Measurements from ENCODE around the gene ZNF560.

The ZNF560 gene

DNA sequence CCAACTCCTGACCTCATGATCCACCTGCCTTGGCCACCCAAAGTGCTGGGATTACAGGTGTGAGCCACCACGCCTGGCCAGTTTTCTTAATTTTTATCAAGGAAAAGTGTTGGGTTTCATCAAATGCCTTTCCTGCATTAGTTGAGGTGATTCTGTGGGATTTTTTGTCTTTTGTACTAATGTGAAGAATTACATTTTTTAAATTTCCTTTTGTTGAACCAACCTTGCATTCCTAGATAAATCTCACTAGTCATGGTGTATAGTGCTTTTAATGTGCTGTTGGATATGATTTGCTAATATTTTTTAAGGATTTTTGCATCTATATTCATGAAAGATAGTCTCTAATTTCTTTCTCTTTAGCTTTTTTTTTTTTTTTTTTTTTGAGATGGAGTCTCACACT lies 2.4 kb upstream of the ZNF560 start:
- H3K4me1 ChIP-seq (ENCODE audit: insufficient read depth, poor library complexity, severe bottlenecking) = no peaks in the 10 kb centered on the region
- H3K9me3 ChIP-seq (ENCODE audit: severe bottlenecking) = peaks cover 7% of the 10 kb centered on the region
- DNase-seq (ENCODE audit: low spot score) (no peak), ATAC-seq (ENCODE audit: low read depth) (no peak)
- H3K36me3 ChIP-seq (ENCODE audit: low read depth) = no peaks in the 10 kb centered on the region
- no peak overlapping the region for H3K27ac ChIP-seq (ENCODE audit: poor library complexity, severe bottlenecking)
- no peaks in the 10 kb centered on the region for H3K27me3 ChIP-seq (ENCODE audit: insufficient read depth, poor library complexity, severe bottlenecking)
- H3K4me3 ChIP-seq (ENCODE audit: severe bottlenecking) = no peak overlapping the region
- TF ChIP-seq, protein P1, sequence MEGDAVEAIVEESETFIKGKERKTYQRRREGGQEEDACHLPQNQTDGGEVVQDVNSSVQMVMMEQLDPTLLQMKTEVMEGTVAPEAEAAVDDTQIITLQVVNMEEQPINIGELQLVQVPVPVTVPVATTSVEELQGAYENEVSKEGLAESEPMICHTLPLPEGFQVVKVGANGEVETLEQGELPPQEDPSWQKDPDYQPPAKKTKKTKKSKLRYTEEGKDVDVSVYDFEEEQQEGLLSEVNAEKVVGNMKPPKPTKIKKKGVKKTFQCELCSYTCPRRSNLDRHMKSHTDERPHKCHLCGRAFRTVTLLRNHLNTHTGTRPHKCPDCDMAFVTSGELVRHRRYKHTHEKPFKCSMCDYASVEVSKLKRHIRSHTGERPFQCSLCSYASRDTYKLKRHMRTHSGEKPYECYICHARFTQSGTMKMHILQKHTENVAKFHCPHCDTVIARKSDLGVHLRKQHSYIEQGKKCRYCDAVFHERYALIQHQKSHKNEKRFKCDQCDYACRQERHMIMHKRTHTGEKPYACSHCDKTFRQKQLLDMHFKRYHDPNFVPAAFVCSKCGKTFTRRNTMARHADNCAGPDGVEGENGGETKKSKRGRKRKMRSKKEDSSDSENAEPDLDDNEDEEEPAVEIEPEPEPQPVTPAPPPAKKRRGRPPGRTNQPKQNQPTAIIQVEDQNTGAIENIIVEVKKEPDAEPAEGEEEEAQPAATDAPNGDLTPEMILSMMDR (IDR thresholded peaks at IDR 0.05; ENCODE audit: poor library complexity, severe bottlenecking) = no peak

DNA sequence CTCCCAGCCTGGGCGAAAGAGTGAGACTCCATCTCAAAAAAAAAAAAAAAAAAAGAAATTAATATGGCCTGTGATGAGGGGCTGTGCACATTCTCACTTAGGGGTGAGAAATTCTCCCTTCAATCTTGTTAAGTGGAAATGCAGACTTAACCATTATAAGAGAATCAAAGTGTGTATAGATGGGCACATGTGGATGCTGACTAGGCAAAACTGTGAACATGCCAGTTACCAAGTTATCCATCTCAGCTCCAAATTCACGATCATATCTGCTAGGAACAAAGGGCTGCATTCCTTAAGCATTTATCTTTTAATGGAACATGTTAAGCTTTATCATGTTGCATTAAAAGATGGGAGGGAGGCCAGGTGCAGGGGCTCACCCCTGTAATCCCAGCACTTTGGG lies 4.3 kb downstream of the ZNF560 start:
- DNase-seq (ENCODE audit: low spot score) (no peak), ATAC-seq (ENCODE audit: low read depth) (no peak)
- Histone ChIP-seq H3K4me1 (ENCODE audit: insufficient read depth, poor library complexity, severe bottlenecking) (no peaks in the 10 kb centered on the region), H3K36me3 (ENCODE audit: low read depth) (no peaks in the 10 kb centered on the region), H3K9me3 (ENCODE audit: severe bottlenecking) (no peaks in the 10 kb centered on the region), H3K27me3 (ENCODE audit: insufficient read depth, poor library complexity, severe bottlenecking) (no peaks in the 10 kb centered on the region), H3K27ac (ENCODE audit: poor library complexity, severe bottlenecking) (no peak overlapping the region), H3K4me3 (ENCODE audit: severe bottlenecking) (no peak overlapping the region)
- TF ChIP-seq, protein P1 (IDR thresholded peaks at IDR 0.05; ENCODE audit: poor library complexity, severe bottlenecking) = no peak

DNA sequence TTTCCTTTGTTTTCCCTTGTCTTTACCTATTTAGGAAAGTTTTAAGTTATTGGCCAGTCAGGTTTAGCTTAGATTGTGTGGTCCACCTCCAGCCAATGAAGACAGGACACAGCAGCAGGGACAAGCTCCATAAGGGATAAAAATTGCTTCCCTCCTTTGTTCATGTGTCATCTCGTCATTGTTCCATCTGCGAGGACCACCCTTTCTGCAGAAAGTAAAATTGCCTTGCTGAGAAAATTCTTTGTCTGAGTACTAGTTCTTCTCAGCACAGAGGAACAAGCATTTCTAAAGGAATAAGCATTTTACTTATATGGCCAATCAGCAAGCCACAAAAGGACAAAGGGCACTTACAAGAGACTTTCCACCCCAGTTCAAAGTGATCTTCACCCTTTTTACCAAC lies 11.4 kb downstream of the ZNF560 start:
- H3K4me3 ChIP-seq (ENCODE audit: severe bottlenecking) = no peak overlapping the region
- ATAC-seq (ENCODE audit: low read depth) (no peak), DNase-seq (ENCODE audit: low spot score) (no peak)
- H3K36me3 ChIP-seq (ENCODE audit: low read depth) = no peaks in the 10 kb centered on the region
- H3K9me3 ChIP-seq (ENCODE audit: severe bottlenecking) = peaks cover 20% of the 10 kb centered on the region
- TF ChIP-seq, protein P1 (IDR thresholded peaks at IDR 0.05; ENCODE audit: poor library complexity, severe bottlenecking) = no peak
- H3K27ac ChIP-seq (ENCODE audit: poor library complexity, severe bottlenecking) = no peak overlapping the region
- no peaks in the 10 kb centered on the region for H3K27me3 ChIP-seq (ENCODE audit: insufficient read depth, poor library complexity, severe bottlenecking)
- H3K4me1 ChIP-seq (ENCODE audit: insufficient read depth, poor library complexity, severe bottlenecking) = no peaks in the 10 kb centered on the region

DNA sequence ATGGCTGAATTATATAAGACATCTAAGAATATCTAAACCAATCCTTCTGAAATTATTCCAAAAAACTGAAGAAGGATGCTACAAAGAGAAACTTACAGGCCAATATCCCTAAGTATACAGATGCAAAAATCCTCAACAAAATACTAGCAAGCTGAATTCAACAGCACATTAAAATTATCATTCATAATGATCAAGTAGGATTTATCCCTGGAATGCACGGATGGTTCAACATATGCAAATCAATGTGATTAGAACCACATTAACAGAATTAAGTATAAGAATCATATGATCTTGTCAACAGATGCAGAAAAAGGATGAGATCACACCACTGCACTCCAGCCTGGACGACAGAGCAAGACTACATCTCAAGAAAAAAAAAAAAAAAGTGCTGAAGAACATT lies 13.3 kb downstream of the ZNF560 start:
- Histone ChIP-seq H3K4me1 (ENCODE audit: insufficient read depth, poor library complexity, severe bottlenecking) (no peaks in the 10 kb centered on the region), H3K4me3 (ENCODE audit: severe bottlenecking) (no peak overlapping the region), H3K27ac (ENCODE audit: poor library complexity, severe bottlenecking) (no peak overlapping the region), H3K9me3 (ENCODE audit: severe bottlenecking) (peaks cover 20% of the 10 kb centered on the region), H3K36me3 (ENCODE audit: low read depth) (no peaks in the 10 kb centered on the region), H3K27me3 (ENCODE audit: insufficient read depth, poor library complexity, severe bottlenecking) (no peaks in the 10 kb centered on the region)
- TF ChIP-seq, protein P1 (IDR thresholded peaks at IDR 0.05; ENCODE audit: poor library complexity, severe bottlenecking) = no peak
- no peak for DNase-seq (ENCODE audit: low spot score)
- ATAC-seq (ENCODE audit: low read depth) = no peak

DNA sequence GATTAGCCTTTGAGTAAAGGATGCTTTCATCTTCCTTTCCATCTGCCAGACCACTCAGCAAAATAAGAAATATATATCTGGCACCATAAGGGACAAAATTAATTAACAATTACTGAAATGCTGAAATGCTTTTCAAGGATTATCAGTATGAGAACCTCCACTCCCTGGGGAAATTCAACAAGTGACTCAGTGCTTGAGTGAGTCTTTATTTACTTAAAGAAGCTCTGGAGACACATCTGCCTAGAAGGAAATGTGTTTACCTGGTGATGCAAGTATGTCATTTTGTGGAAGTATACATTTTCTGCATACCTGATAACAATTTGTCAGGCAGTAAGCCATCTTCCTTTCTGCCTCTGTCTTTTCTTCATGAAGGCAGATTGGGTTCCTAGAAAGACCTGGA lies 23.4 kb downstream of the ZNF560 start:
- no peak overlapping the region for H3K27ac ChIP-seq (ENCODE audit: poor library complexity, severe bottlenecking)
- peaks cover 2% of the 10 kb centered on the region for H3K9me3 ChIP-seq (ENCODE audit: severe bottlenecking)
- DNase-seq (ENCODE audit: low spot score) = no peak
- TF ChIP-seq, protein P1 (IDR thresholded peaks at IDR 0.05; ENCODE audit: poor library complexity, severe bottlenecking) = no peak
- no peaks in the 10 kb centered on the region for H3K36me3 ChIP-seq (ENCODE audit: low read depth)
- no peaks in the 10 kb centered on the region for H3K27me3 ChIP-seq (ENCODE audit: insufficient read depth, poor library complexity, severe bottlenecking)
- 0 out of 3 replicates have a peak, but pooled peaks have one; percentile 21 for ATAC-seq (ENCODE audit: low read depth)
- no peaks in the 10 kb centered on the region for H3K4me1 ChIP-seq (ENCODE audit: insufficient read depth, poor library complexity, severe bottlenecking)
- no peak overlapping the region for H3K4me3 ChIP-seq (ENCODE audit: severe bottlenecking)

Measured in RWPE2 (cell line).